PC-9 (cell line): ENCODE results near the gene NRM. TPM values are rescaled to one million over a fixed set of nuclear protein-coding genes. Genes with fewer than 3 reads are reported as not detected.

Experiments used
- BruUV-seq: library from RNA; stranded (reverse); fragments of 400-500 nt; replicated peaks from 2 replicates; lab custom pipeline; 2021; lab: Mats Ljungman, UMichigan
- CTCF ChIA-PET: fragments of 300-600 bp; sonication (Branson Sonifier 250); formaldehyde crosslinking; loops from one replicate; lab custom pipeline; 2022; ENCODE audit warnings: antibody characterized with exemption; lab: Charles Lee
- POLR2A ChIA-PET: fragments of 300-600 bp; sonication (Branson Sonifier 250); formaldehyde crosslinking; loops from one replicate; lab custom pipeline; 2022; ENCODE audit warnings: antibody characterized with exemption; ENCODE audit not compliant: unreplicated experiment; lab: Charles Lee
- DNase-seq, 2 experiments: peaks; one replicate each; pipeline versions ENCODE4 v3.0.0 to v3.0.0-alpha.2; 2015 to 2022; ENCODE audit warnings: mixed read lengths in 1 of 2
- H2AFZ ChIP-seq: fragments of 200-600 bp; sonication (generic); 2 replicates; pipeline ENCODE4 v1.8.1; 2017; ENCODE audit warnings: antibody characterized with exemption
- H3F3A ChIP-seq: fragments of 200-600 bp; sonication (generic); 2 replicates; pipeline ENCODE4 v1.8.1; 2017; ENCODE audit warnings: antibody characterized with exemption, mild to moderate bottlenecking, low read depth; ENCODE audit not compliant: insufficient read depth
- H3K27ac ChIP-seq: fragments of 200-600 bp; sonication (generic); 2 replicates; pipeline ENCODE4 v1.6.1; 2016; ENCODE audit warnings: mixed run types
- H3K27me3 ChIP-seq: fragments of 200-600 bp; sonication (generic); 2 replicates; pipeline ENCODE4 v1.6.1; 2016; ENCODE audit warnings: low read depth, mixed run types; ENCODE audit not compliant: insufficient read depth
- H3K36me3 ChIP-seq: fragments of 200-600 bp; sonication (generic); 2 replicates; pipeline ENCODE4 v1.6.1; 2016; ENCODE audit warnings: low read depth, mixed run types
- H3K4me1 ChIP-seq: fragments of 200-600 bp; sonication (generic); replicated peaks from 2 replicates; pipeline ENCODE4 v1.6.1; 2016; ENCODE audit warnings: mixed run types; ENCODE audit not compliant: insufficient read depth
- H3K4me2 ChIP-seq: fragments of 200-600 bp; sonication (generic); 2 replicates; pipeline ENCODE4 v1.6.1; 2017; ENCODE audit warnings: mixed run types
- H3K4me3 ChIP-seq: fragments of 200-600 bp; sonication (generic); 2 replicates; pipeline ENCODE4 v1.6.1; 2016; ENCODE audit warnings: mixed run types
- H3K79me2 ChIP-seq: fragments of 200-600 bp; sonication (generic); 2 replicates; pipeline ENCODE4 v1.6.1; 2017; ENCODE audit warnings: low read depth, mixed run types
- H3K9me2 ChIP-seq: fragments of 200-600 bp; sonication (generic); 2 replicates; pipeline ENCODE4 v1.8.1; 2017; ENCODE audit warnings: mild to moderate bottlenecking; ENCODE audit not compliant: insufficient read depth
- H3K9me3 ChIP-seq: fragments of 200-600 bp; sonication (generic); 2 replicates; pipeline ENCODE4 v1.8.1; 2016; ENCODE audit warnings: low read depth; ENCODE audit not compliant: insufficient read depth
- H4K20me1 ChIP-seq: fragments of 200-600 bp; sonication (generic); 2 replicates; pipeline ENCODE4 v1.8.1; 2017; ENCODE audit not compliant: insufficient read depth
- EZH2 ChIP-seq: fragments of 200-600 bp; sonication (generic); IDR thresholded peaks from 2 replicates; pipeline ENCODE4 v1.8.0; 2017; ENCODE audit warnings: antibody characterized with exemption, low read depth
- intact Hi-C: fragments of 100-400 bp; cut with micrococcal nuclease; formaldehyde crosslinking; loops from one replicate; pipeline ENCODE4 v1.10.0; 2022; ENCODE audit not compliant: unreplicated experiment
- total RNA-seq: library from RNA; stranded (reverse); gene quantifications from 2 replicates; pipeline ENCODE4 v1.2.3, GENCODE V29; 2021
- TF ChIP-seq, protein P1 (sequence below): fragments of 200-600 bp; sonication (generic); conservative IDR thresholded peaks from 2 replicates; pipeline ENCODE4 v1.6.1; 2017; ENCODE audit warnings: mixed run types, antibody characterized with exemption, mild to moderate bottlenecking, moderate library complexity

NRM gene
- total RNA-seq, 1 experiment from 2014 or later, result 38.3 TPM

DNA sequence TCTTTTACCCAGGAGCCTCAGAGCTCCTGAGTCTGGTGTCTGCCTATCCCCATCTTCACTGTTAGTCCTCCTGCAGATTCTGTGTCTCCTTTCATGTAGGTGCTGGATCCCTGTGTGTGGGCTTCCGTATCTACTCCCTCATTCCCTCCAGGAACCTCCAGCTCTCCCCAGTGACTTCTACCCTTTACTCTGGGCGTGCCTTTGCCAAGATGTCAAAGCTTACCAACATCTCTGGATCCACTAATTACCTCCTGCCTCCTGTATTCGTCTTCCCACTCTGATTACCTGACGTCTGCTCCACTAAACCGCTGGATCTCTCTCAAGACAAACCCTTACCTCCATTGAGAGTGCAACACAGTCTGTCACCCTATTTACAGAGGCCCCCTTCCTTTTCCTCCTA, 46.0 kb downstream of the NRM start:
- intact Hi-C loops, result no loop called here
- Histone ChIP-seq H3K9me3 (no peaks in the 10 kb centered on the region), H3K36me3 (no peaks in the 10 kb centered on the region; the same call in 1 of the 2 replicates), H3K27ac (no peak overlapping the region), H3K27me3 (no peaks in the 10 kb centered on the region), H3K4me2 (no peak overlapping the region), H3K4me1 (peaks cover 8% of the 10 kb centered on the region), H3F3A (peaks cover 4% of the 10 kb centered on the region; the same call in 1 of the 2 replicates), H3K79me2 (peaks cover 31% of the 10 kb centered on the region), H2AFZ (no peak overlapping the region), H3K4me3 (no peak overlapping the region), H4K20me1 (peaks cover 4% of the 10 kb centered on the region), H3K9me2 (no peaks in the 10 kb centered on the region)
- no TSS peak for BruUV-seq
- POLR2A ChIA-PET, result interaction anchor here (0.6 kb wide), 1 partner anchor 26 kb away, joined by 3 read pairs; no protein-coding TSS in a partner anchor
- DNase-seq, result no peak
- TF ChIP-seq, protein P1, sequence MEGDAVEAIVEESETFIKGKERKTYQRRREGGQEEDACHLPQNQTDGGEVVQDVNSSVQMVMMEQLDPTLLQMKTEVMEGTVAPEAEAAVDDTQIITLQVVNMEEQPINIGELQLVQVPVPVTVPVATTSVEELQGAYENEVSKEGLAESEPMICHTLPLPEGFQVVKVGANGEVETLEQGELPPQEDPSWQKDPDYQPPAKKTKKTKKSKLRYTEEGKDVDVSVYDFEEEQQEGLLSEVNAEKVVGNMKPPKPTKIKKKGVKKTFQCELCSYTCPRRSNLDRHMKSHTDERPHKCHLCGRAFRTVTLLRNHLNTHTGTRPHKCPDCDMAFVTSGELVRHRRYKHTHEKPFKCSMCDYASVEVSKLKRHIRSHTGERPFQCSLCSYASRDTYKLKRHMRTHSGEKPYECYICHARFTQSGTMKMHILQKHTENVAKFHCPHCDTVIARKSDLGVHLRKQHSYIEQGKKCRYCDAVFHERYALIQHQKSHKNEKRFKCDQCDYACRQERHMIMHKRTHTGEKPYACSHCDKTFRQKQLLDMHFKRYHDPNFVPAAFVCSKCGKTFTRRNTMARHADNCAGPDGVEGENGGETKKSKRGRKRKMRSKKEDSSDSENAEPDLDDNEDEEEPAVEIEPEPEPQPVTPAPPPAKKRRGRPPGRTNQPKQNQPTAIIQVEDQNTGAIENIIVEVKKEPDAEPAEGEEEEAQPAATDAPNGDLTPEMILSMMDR, result no peak
- TF ChIP-seq EZH2, result no peak
- CTCF ChIA-PET, result no interaction called here

DNA sequence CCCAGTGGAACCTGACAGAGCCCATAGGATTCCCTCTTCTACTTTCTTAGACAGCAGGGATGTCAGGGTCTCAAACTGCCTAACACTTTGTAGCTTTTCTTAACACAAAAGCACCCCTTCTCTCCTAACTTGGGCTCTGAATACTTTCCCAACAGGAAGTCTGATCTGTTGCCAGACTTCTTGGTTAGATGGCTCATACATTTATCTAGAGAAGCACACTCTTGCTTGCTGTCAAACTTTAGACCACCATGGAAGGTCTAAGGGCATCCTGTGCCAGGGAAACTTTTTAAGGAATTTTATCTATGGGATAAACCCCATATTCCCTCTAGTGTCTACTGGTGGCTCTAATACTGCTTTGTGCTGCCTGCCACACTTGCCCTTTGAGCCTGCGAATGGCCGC, 47.1 kb downstream of the NRM start:
- CTCF ChIA-PET, result no interaction called here
- Histone ChIP-seq H3K4me2 (no peak overlapping the region), H3K9me3 (no peaks in the 10 kb centered on the region), H4K20me1 (peaks cover 4% of the 10 kb centered on the region), H2AFZ (no peak overlapping the region), H3K4me1 (peaks cover 8% of the 10 kb centered on the region), H3K27me3 (no peaks in the 10 kb centered on the region), H3F3A (peaks cover 3% of the 10 kb centered on the region; the same call in 1 of the 2 replicates), H3K27ac (no peak overlapping the region), H3K4me3 (no peak overlapping the region), H3K9me2 (no peaks in the 10 kb centered on the region), H3K79me2 (peaks cover 21% of the 10 kb centered on the region), H3K36me3 (no peaks in the 10 kb centered on the region; the same call in 1 of the 2 replicates)
- no peak for TF ChIP-seq EZH2
- TF ChIP-seq, protein P1, result no peak
- POLR2A ChIA-PET, result no interaction called here
- BruUV-seq, result no TSS peak
- no peak for DNase-seq
- intact Hi-C loops, result no loop called here

DNA sequence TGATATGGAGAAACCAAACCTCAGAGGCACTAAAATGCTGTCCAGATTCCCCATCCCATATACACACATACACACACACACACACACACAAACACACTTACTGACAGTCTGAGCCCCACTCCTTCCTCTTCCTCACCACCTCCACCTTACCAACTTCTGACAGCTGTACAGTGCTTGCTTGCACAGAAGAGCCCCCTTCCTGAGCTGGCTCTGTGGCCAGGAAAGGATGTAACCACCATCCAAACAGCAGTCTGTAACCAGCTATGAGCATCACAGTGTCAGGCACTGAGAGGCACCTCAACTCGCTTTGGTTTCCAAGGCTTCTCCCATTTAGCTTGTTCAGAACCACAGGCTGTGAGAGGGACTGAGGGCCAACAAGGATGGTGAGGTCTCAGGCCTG, 49.7 kb downstream of the NRM start:
- no TSS peak for BruUV-seq
- POLR2A ChIA-PET, result interaction anchor here (0.7 kb wide), 1 partner anchor 473 kb away, joined by 7 read pairs; no protein-coding TSS in a partner anchor
- H3K4me1 ChIP-seq, result peaks cover under 1% of the 10 kb centered on the region; the same call in 1 of the 2 replicates

More for the DNA sequence above, 49.7 kb downstream of the NRM start:
- intact Hi-C loops, result no loop called here
- H3K27me3 ChIP-seq, result no peaks in the 10 kb centered on the region
- H4K20me1 ChIP-seq, result no peaks in the 10 kb centered on the region; the same call in 1 of the 2 replicates
- H3K36me3 ChIP-seq, result peaks cover 4% of the 10 kb centered on the region; the same call in 1 of the 2 replicates
- DNase-seq, result no peak
- no peak overlapping the region for H3K4me2 ChIP-seq
- H3K79me2 ChIP-seq, result peaks cover 4% of the 10 kb centered on the region; the same call in 1 of the 2 replicates
- H3K9me2 ChIP-seq, result no peaks in the 10 kb centered on the region
- H2AFZ ChIP-seq, result no peak overlapping the region
- CTCF ChIA-PET, result no interaction called here
- H3F3A ChIP-seq, result peaks cover 3% of the 10 kb centered on the region; the same call in 1 of the 2 replicates
- no peak for TF ChIP-seq EZH2
- TF ChIP-seq, protein P1, result no peak
- no peaks in the 10 kb centered on the region for H3K9me3 ChIP-seq
- no peak overlapping the region for H3K4me3 ChIP-seq
- H3K27ac ChIP-seq, result no peak overlapping the region
